Sigmoid colon (tissue), 7 donors: ENCODE measurements around the gene THSD8. TPM values are rescaled to one million over a fixed set of nuclear protein-coding genes. Genes with fewer than 3 reads are reported as not detected.

ENCODE experiments used
- DNase-seq: peaks from one replicate; pipeline ENCODE4 v3.0.0-alpha.2; 2019
- H3K27ac ChIP-seq, 4 donors: fragments of 200-600 bp; sonication (generic); one replicate each; pipeline ENCODE4 v1.5.1; 2016 to 2019; ENCODE audit warnings: mild to moderate bottlenecking in 1 of 4
- H3K27me3 ChIP-seq, 3 donors: fragments of 200-600 bp; sonication (generic); one replicate each; pipeline ENCODE4 v1.5.1; 2019; ENCODE audit warnings: mild to moderate bottlenecking in 1 of 3
- H3K36me3 ChIP-seq, 4 donors: fragments of 200-600 bp; sonication (generic); one replicate each; pipeline ENCODE4 v1.5.1; 2016 to 2019
- H3K4me1 ChIP-seq, 4 donors: fragments of 200-600 bp; sonication (generic); one replicate each; pipeline ENCODE4 v1.5.1; 2017 to 2019
- H3K4me3 ChIP-seq, 4 donors: fragments of 200-600 bp; sonication (generic); one replicate each; pipeline ENCODE4 v1.5.1; 2017 to 2019; ENCODE audit warnings: mild to moderate bottlenecking in 2 of 4, moderate library complexity in 1 of 4
- H3K9me3 ChIP-seq, 4 donors: fragments of 200-600 bp in 3 of 4; sonication (generic) in 3 of 4; one replicate each; pipeline versions ENCODE4 v1.5.1 to v1.6.1; 2013 to 2019
- EP300 ChIP-seq, 4 donors: sonication (generic); formaldehyde crosslinking; IDR thresholded peaks; one replicate each; pipeline ENCODE4 v1.6.1; 2017; ENCODE audit warnings: antibody characterized with exemption in 4 of 4
- POLR2A ChIP-seq, 2 donors: fragments of 450-650 bp; IDR thresholded peaks; one replicate each; pipeline ENCODE4 v1.6.1; 2016; ENCODE audit warnings: antibody characterized with exemption in 2 of 2, mild to moderate bottlenecking in 2 of 2, moderate library complexity in 2 of 2
- POLR2AphosphoS5 ChIP-seq, 4 donors: sonication (generic); formaldehyde crosslinking; IDR thresholded peaks; one replicate each; pipeline ENCODE4 v1.6.1; 2017; ENCODE audit warnings: antibody characterized with exemption in 4 of 4
- WGBS, 2 donors: extraction: QIAGEN DNeasy Blood & Tissue Kit; methylation state at CpG; one replicate each; pipeline ENCODE4 v1.1.7; 2013; 5-methylcytosine and 5-hydroxymethylcytosine counted together
- intact Hi-C: fragments of 100-400 bp; cut with DNase I; formaldehyde crosslinking; loops from one replicate; pipeline ENCODE4 v1.15.1; 2023
- polyA plus RNA-seq, 3 donors: library from polyadenylated mRNA; stranded (reverse); fragments of 200-250 nt; gene quantifications; one replicate each; pipeline ENCODE4 v1.2.3, GENCODE V29; 2013
- total RNA-seq, 4 donors: library from RNA; depleted of rRNA; stranded (reverse); fragments of >200 nt; gene quantifications; one replicate each; pipeline ENCODE4 v1.1.0, GENCODE V29; 2016
- TF ChIP-seq, protein P1 (sequence below), 4 experiments: fragments of 450-650 bp in 3 of 4; fragments of 200-600 bp in 1 of 4; IDR thresholded peaks; one replicate each; pipeline ENCODE4 v1.5.1; 2016 to 2019; ENCODE audit warnings: antibody characterized with exemption in 4 of 4, mild to moderate bottlenecking in 3 of 4, moderate library complexity in 2 of 4
- donor health status: healthy with polysubstance abuse.
- donor health status: Bipolar disorder and iron deficiency.
- donor health status: healthy.

Gene THSD8
- total and polyA plus RNA-seq, 7 donors, result 2.5 to 2.8 TPM; not detected in 5

GRCh38 chr19:12777217-12778016 lies 24.5 kb upstream of the THSD8 start:
- 3 to 11% methylated on average over 43 of the region's 43 CpGs for WGBS, 2 donors
- peak overlapping the region; percentile 89 to 97 (median 94) for H3K27ac ChIP-seq
- peak overlapping the region; percentile 44 to 67 (median 54) for H3K4me3 ChIP-seq
- TF ChIP-seq POLR2AphosphoS5 (IDR thresholded peaks at IDR 0.05), result peak; percentile 36 to 71 (median 46)
- no peak for TF ChIP-seq POLR2A (IDR thresholded peaks at IDR 0.05)
- TF ChIP-seq EP300 (IDR thresholded peaks at IDR 0.05), result peak in 1 of 4 donors; percentile 23
- TF ChIP-seq, protein P1, sequence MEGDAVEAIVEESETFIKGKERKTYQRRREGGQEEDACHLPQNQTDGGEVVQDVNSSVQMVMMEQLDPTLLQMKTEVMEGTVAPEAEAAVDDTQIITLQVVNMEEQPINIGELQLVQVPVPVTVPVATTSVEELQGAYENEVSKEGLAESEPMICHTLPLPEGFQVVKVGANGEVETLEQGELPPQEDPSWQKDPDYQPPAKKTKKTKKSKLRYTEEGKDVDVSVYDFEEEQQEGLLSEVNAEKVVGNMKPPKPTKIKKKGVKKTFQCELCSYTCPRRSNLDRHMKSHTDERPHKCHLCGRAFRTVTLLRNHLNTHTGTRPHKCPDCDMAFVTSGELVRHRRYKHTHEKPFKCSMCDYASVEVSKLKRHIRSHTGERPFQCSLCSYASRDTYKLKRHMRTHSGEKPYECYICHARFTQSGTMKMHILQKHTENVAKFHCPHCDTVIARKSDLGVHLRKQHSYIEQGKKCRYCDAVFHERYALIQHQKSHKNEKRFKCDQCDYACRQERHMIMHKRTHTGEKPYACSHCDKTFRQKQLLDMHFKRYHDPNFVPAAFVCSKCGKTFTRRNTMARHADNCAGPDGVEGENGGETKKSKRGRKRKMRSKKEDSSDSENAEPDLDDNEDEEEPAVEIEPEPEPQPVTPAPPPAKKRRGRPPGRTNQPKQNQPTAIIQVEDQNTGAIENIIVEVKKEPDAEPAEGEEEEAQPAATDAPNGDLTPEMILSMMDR (IDR thresholded peaks at IDR 0.05), result peak; percentile 96 to 98 (median 98)
- no peaks in the 10 kb centered on the region for H3K36me3 ChIP-seq
- H3K4me1 ChIP-seq, result peaks cover 0 to 51% (median 34%) of the 10 kb centered on the region in 4 donors
- H3K27me3 ChIP-seq, result no peaks in the 10 kb centered on the region
- intact Hi-C loops, result loop anchor here (1.0 kb wide), 1 partner anchor 19 kb away; no protein-coding TSS in a partner anchor
- DNase-seq, result peak; percentile 90
- H3K9me3 ChIP-seq, result no peaks in the 10 kb centered on the region

GRCh38 chr19:12778017-12778904 lies 23.6 kb upstream of the THSD8 start:
- TF ChIP-seq, protein P1 (IDR thresholded peaks at IDR 0.05), result no peak
- TF ChIP-seq POLR2AphosphoS5 (IDR thresholded peaks at IDR 0.05) (peak; percentile 25 to 67 (median 57)), EP300 (IDR thresholded peaks at IDR 0.05) (peak in 1 of 4 donors; percentile 3), POLR2A (IDR thresholded peaks at IDR 0.05) (peak; percentile 23 to 29)
- no peaks in the 10 kb centered on the region for H3K27me3 ChIP-seq
- 3 to 4% methylated on average over 44 of the region's 44 CpGs for WGBS, 2 donors
- H3K9me3 ChIP-seq, result no peaks in the 10 kb centered on the region
- peak overlapping the region; percentile 89 to 97 (median 94) for H3K27ac ChIP-seq
- intact Hi-C loops, result no loop called here
- peaks cover 0 to 57% (median 41%) of the 10 kb centered on the region in 4 donors for H3K4me1 ChIP-seq
- peak overlapping the region; percentile 44 to 67 (median 54) for H3K4me3 ChIP-seq
- H3K36me3 ChIP-seq, result no peaks in the 10 kb centered on the region
- peak; percentile 92 for DNase-seq

DNA sequence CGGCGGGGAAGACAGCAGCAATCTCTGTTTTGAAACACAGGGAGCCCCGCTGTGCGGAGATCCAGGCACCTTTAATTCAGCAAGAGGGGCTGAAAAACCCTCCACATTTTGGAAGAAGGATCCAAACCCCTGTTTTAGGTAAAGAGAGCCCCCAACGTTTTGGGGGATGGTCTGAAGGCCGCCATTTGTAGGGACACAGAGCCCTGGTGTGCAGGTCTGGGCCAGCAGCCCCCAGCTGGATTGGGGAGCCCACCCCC lies 23.0 kb upstream of the THSD8 start:
- TF ChIP-seq POLR2AphosphoS5 (IDR thresholded peaks at IDR 0.05) (no peak), POLR2A (IDR thresholded peaks at IDR 0.05) (no peak)
- TF ChIP-seq, protein P1 (IDR thresholded peaks at IDR 0.05), result no peak
- peak overlapping the region; percentile 89 to 97 (median 94) for H3K27ac ChIP-seq
- peaks cover 0 to 57% (median 47%) of the 10 kb centered on the region in 4 donors for H3K4me1 ChIP-seq
- no peaks in the 10 kb centered on the region for H3K9me3 ChIP-seq
- intact Hi-C loops, result no loop called here
- 54 to 64% methylated on average over 6 of the region's 6 CpGs for WGBS, 2 donors
- no peaks in the 10 kb centered on the region for H3K36me3 ChIP-seq
- peak overlapping the region in 3 of 4 donors; percentile 51 to 67 (median 58) for H3K4me3 ChIP-seq
- no peaks in the 10 kb centered on the region for H3K27me3 ChIP-seq
- DNase-seq, result no peak

GRCh38 chr19:12779162-12779993 lies 22.5 kb upstream of the THSD8 start:
- peaks cover 0 to 60% (median 52%) of the 10 kb centered on the region in 4 donors for H3K4me1 ChIP-seq

More at GRCh38 chr19:12779162-12779993, 22.5 kb upstream of the THSD8 start:
- peak in 2 of 4 donors; percentile 50 to 52 for TF ChIP-seq POLR2AphosphoS5 (IDR thresholded peaks at IDR 0.05)
- TF ChIP-seq POLR2A (IDR thresholded peaks at IDR 0.05), result no peak
- no peaks in the 10 kb centered on the region for H3K9me3 ChIP-seq
- no peaks in the 10 kb centered on the region for H3K36me3 ChIP-seq
- 68 to 74% methylated on average over 15 of the region's 15 CpGs for WGBS, 2 donors
- no peaks in the 10 kb centered on the region for H3K27me3 ChIP-seq
- H3K27ac ChIP-seq, result peak overlapping the region; percentile 89 to 97 (median 94)
- intact Hi-C loops, result no loop called here
- DNase-seq, result peak; percentile 89
- H3K4me3 ChIP-seq, result peak overlapping the region in 2 of 4 donors; percentile 58 to 67
